Mammary epithelial cell (primary cell): ENCODE data around the gene RRP7A.
"Not testable (repeated sequence)": the region's sequence is repeated elsewhere in the genome, so short reads cannot be mapped to it uniquely, and the experiment has no call there.

ENCODE experiments used
- EZH2 ChIP-seq: IDR thresholded peaks from 2 replicates; pipeline ENCODE4 v1.6.1; 2012; ENCODE audit warnings: low read length, inconsistent platforms, borderline replicate concordance
- TF ChIP-seq, protein P1 (sequence below), 2 donors: IDR thresholded peaks in 1 of 2; conservative IDR thresholded peaks in 1 of 2; 2 replicates each; pipeline ENCODE4 v1.5.1; 2011 to 2012; ENCODE audit warnings: inconsistent platforms in 2 of 2, low read length in 2 of 2, mild to moderate bottlenecking in 2 of 2, control low read depth in 1 of 2, low read depth in 1 of 2; ENCODE audit not compliant: insufficient read depth in 1 of 2; ENCODE audit errors: extremely low read depth in 1 of 2

DNA sequence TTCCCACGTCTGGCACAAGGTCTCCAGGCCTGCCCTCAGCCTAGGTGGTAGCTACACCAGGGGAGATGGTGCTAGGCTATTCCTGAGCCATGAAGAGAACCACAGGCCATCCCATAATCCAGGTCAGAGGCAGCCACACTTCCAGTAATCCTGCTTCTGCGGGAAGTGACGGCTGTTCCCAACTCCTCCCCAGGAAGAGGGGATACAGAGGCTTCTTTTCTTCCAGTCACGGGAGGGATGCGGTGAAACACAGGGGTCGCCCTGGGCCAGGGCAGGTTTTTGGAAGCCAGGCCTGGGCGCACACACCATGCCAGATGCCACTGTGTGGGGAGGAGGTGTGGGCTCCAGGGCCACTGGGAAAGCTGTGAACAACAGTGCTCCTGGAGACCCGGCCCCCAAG is 4.3 kb downstream of the RRP7A start:
- TF ChIP-seq, protein P1, sequence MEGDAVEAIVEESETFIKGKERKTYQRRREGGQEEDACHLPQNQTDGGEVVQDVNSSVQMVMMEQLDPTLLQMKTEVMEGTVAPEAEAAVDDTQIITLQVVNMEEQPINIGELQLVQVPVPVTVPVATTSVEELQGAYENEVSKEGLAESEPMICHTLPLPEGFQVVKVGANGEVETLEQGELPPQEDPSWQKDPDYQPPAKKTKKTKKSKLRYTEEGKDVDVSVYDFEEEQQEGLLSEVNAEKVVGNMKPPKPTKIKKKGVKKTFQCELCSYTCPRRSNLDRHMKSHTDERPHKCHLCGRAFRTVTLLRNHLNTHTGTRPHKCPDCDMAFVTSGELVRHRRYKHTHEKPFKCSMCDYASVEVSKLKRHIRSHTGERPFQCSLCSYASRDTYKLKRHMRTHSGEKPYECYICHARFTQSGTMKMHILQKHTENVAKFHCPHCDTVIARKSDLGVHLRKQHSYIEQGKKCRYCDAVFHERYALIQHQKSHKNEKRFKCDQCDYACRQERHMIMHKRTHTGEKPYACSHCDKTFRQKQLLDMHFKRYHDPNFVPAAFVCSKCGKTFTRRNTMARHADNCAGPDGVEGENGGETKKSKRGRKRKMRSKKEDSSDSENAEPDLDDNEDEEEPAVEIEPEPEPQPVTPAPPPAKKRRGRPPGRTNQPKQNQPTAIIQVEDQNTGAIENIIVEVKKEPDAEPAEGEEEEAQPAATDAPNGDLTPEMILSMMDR (conservative IDR thresholded peaks at IDR 0.05 in 1 of 2, IDR thresholded peaks at IDR 0.05 in 1 of 2; ENCODE audit: extremely low read depth in 1 of 2, insufficient read depth in 1 of 2, low read depth in 1 of 2, low read length in 2 of 2) = not testable (repeated sequence)
- not testable (repeated sequence) for TF ChIP-seq EZH2
